HEK293T (cell line): ENCODE measurements around the gene TPSB2.

Experiments used
- CTCF ChIA-PET: fragments of 350-600 bp; formaldehyde crosslinking; extraction: SDS; loops from one replicate; lab custom pipeline; 2021; ENCODE audit warnings: antibody characterized with exemption, inconsistent platforms; lab: Yijun Ruan, JAX
- POLR2A ChIA-PET: fragments of 350-600 bp; formaldehyde crosslinking; extraction: SDS; loops from one replicate; lab custom pipeline; 2020; ENCODE audit warnings: antibody characterized with exemption, inconsistent platforms; lab: Yijun Ruan, JAX
- DNase-seq: peaks from one replicate; pipeline ENCODE4 v3.0.0; 2012; ENCODE audit warnings: mixed read lengths; ENCODE audit errors: extremely low spot score
- ARNT ChIP-seq: fragments of 450-650 bp; IDR thresholded peaks from 2 replicates; pipeline ENCODE4 v1.6.1; 2017; ENCODE audit warnings: mild to moderate bottlenecking
- BHLHE40 ChIP-seq: fragments of 450-650 bp; IDR thresholded peaks from 2 replicates; pipeline ENCODE4 v1.6.1; 2016; ENCODE audit warnings: mild to moderate bottlenecking, moderate library complexity, borderline replicate concordance
- CTBP1 ChIP-seq: fragments of 450-650 bp; IDR thresholded peaks from 2 replicates; pipeline ENCODE4 v1.6.1; 2016; ENCODE audit warnings: borderline replicate concordance
- ELF4 ChIP-seq: fragments of 450-650 bp; IDR thresholded peaks from 2 replicates; pipeline ENCODE4 v1.6.1; 2017; ENCODE audit warnings: antibody characterized with exemption
- FOXA1 ChIP-seq: fragments of 450-650 bp; IDR thresholded peaks from 2 replicates; pipeline ENCODE4 v1.6.1; 2016; ENCODE audit warnings: mild to moderate bottlenecking
- FOXK2 ChIP-seq: fragments of 450-650 bp; IDR thresholded peaks from 2 replicates; pipeline ENCODE4 v1.6.1; 2016; ENCODE audit warnings: mild to moderate bottlenecking
- FOXM1 ChIP-seq: fragments of 450-650 bp; IDR thresholded peaks from 2 replicates; pipeline ENCODE4 v1.6.1; 2017; ENCODE audit warnings: mild to moderate bottlenecking, borderline replicate concordance
- HDGF ChIP-seq: fragments of 450-650 bp; IDR thresholded peaks from 2 replicates; pipeline ENCODE4 v1.6.1; 2017; ENCODE audit warnings: antibody characterized with exemption, borderline replicate concordance
- L3MBTL2 ChIP-seq: fragments of 450-650 bp; conservative IDR thresholded peaks from 2 replicates; pipeline ENCODE4 v1.6.1; 2016; ENCODE audit warnings: mild to moderate bottlenecking
- LEF1 ChIP-seq: fragments of 450-650 bp; IDR thresholded peaks from 2 replicates; pipeline ENCODE4 v1.6.1; 2017; ENCODE audit warnings: mild to moderate bottlenecking, borderline replicate concordance
- NFRKB ChIP-seq: fragments of 450-650 bp; IDR thresholded peaks from 2 replicates; pipeline ENCODE4 v1.6.1; 2016; ENCODE audit warnings: mild to moderate bottlenecking, moderate library complexity
- PKNOX1 ChIP-seq: fragments of 450-650 bp; IDR thresholded peaks from 2 replicates; pipeline ENCODE4 v1.6.1; 2016
- SP1 ChIP-seq: fragments of 450-650 bp; IDR thresholded peaks from 2 replicates; pipeline ENCODE4 v1.6.1; 2017
- SUZ12 ChIP-seq: fragments of 450-650 bp; IDR thresholded peaks from 2 replicates; pipeline ENCODE4 v1.6.1; 2016; ENCODE audit warnings: mild to moderate bottlenecking
- TARDBP ChIP-seq: fragments of 450-650 bp; IDR thresholded peaks from 2 replicates; pipeline ENCODE4 v1.6.1; 2016
- ZNF384 ChIP-seq: fragments of 450-650 bp; IDR thresholded peaks from 2 replicates; pipeline ENCODE4 v1.6.1; 2016

The TPSB2 gene

GRCh38 chr16:1217526-1217925 is 12.5 kb downstream of the TPSB2 start:
- TF ChIP-seq NFRKB = no peak
- no peak for TF ChIP-seq HDGF
- no peak for TF ChIP-seq TARDBP
- TF ChIP-seq BHLHE40 = no peak
- TF ChIP-seq L3MBTL2 = no peak
- TF ChIP-seq LEF1 = no peak
- no peak for TF ChIP-seq PKNOX1
- no peak for TF ChIP-seq CTBP1
- no peak for TF ChIP-seq ZNF384
- TF ChIP-seq ARNT = no peak
- TF ChIP-seq FOXM1 = no peak
- no peak for TF ChIP-seq SUZ12
- TF ChIP-seq SP1 = no peak
- TF ChIP-seq FOXK2 = no peak
- TF ChIP-seq ELF4 = no peak
- no peak for TF ChIP-seq FOXA1
- ChIA-PET CTCF (no interaction called here), POLR2A (no interaction called here)
- DNase-seq = no peak

- ChIA-PET CTCF (no interaction called here), POLR2A (no interaction called here)
- TF ChIP-seq ELF4 = no peak
- TF ChIP-seq ZNF384 = no peak
- no peak for TF ChIP-seq PKNOX1
- TF ChIP-seq FOXK2 = no peak
- TF ChIP-seq SUZ12 = no peak
- no peak for TF ChIP-seq TARDBP
- no peak for TF ChIP-seq L3MBTL2
- TF ChIP-seq HDGF = no peak
- no peak for TF ChIP-seq FOXA1
- no peak for TF ChIP-seq CTBP1
- TF ChIP-seq NFRKB = no peak
- no peak for TF ChIP-seq LEF1
- TF ChIP-seq SP1 = no peak
- no peak for DNase-seq
Measured at GRCh38 chr16:1216681-1217400, 13.1 kb downstream of the TPSB2 start.

- TF ChIP-seq SP1 (no peak), HDGF (no peak), L3MBTL2 (no peak), LEF1 (no peak)
- CTCF ChIA-PET = no interaction called here
- DNase-seq = no peak
- POLR2A ChIA-PET = no interaction called here
Measured at GRCh38 chr16:1216296-1216619, 13.7 kb downstream of the TPSB2 start.

- CTCF ChIA-PET = no interaction called here
- TF ChIP-seq LEF1 (no peak), SUZ12 (no peak), PKNOX1 (no peak), HDGF (no peak), CTBP1 (no peak), FOXA1 (no peak)
- POLR2A ChIA-PET = no interaction called here
- no peak for DNase-seq
Measured at GRCh38 chr16:1215574-1216295, 14.2 kb downstream of the TPSB2 start.

- ChIA-PET CTCF (no interaction called here), POLR2A (no interaction called here)
- no peak for TF ChIP-seq CTBP1
- no peak for TF ChIP-seq PKNOX1
- no peak for TF ChIP-seq ELF4
- TF ChIP-seq ZNF384 = no peak
- TF ChIP-seq L3MBTL2 = no peak
- TF ChIP-seq SUZ12 = no peak
- TF ChIP-seq FOXA1 = no peak
- no peak for TF ChIP-seq LEF1
- TF ChIP-seq SP1 = no peak
- no peak for TF ChIP-seq FOXK2
- no peak for TF ChIP-seq HDGF
- no peak for DNase-seq
Measured at GRCh38 chr16:1214719-1215118, 15.3 kb downstream of the TPSB2 start.

GRCh38 chr16:1213796-1214372 is 16.1 kb downstream of the TPSB2 start:
- ChIA-PET POLR2A (no interaction called here), CTCF (no interaction called here)
- DNase-seq = no peak
- TF ChIP-seq FOXM1 = no peak
